ENCODE data around the gene SERPINE1.

SERPINE1 gene

GRCh38 chr7:101151908-101152651 lies 25.2 kb downstream of the SERPINE1 start:
- FAIRE-seq (no peak), DNase-seq (ENCODE audit: insufficient read length, low spot score) (no peak)

GRCh38 chr7:101153969-101154692 lies 27.2 kb downstream of the SERPINE1 start, which contains the start of gene AP1S1:
Gene AP1S1 (plus strand): TSS chr7:101154476. CDS start chr7:101154515, 39 bp downstream.
- DNase-seq (ENCODE audit: insufficient read length, low spot score): peak; percentile 85
- no peak for FAIRE-seq

- DNase-seq (ENCODE audit: insufficient read length, low spot score) (no peak), FAIRE-seq (no peak)
Measured at GRCh38 chr7:101154693-101155102, 27.8 kb downstream of the SERPINE1 start.

GRCh38 chr7:101155303-101155702 lies 28.4 kb downstream of the SERPINE1 start:
- no peak for DNase-seq (ENCODE audit: insufficient read length, low spot score)
- FAIRE-seq: no peak

GRCh38 chr7:101156277-101156676 lies 29.4 kb downstream of the SERPINE1 start:
- no peak for DNase-seq (ENCODE audit: insufficient read length, low spot score)
- FAIRE-seq: no peak

- no peak for DNase-seq (ENCODE audit: insufficient read length, low spot score)
- FAIRE-seq: no peak
Measured at GRCh38 chr7:101156866-101157589, 30.1 kb downstream of the SERPINE1 start.

- no peak for DNase-seq (ENCODE audit: insufficient read length, low spot score)
- peak; percentile 48 for FAIRE-seq
Measured at GRCh38 chr7:101159696-101160674, 33.1 kb downstream of the SERPINE1 start.

- DNase-seq (ENCODE audit: insufficient read length, low spot score): no peak
- no peak for FAIRE-seq
Measured at GRCh38 chr7:101160910-101161309, 34.0 kb downstream of the SERPINE1 start.

GRCh38 chr7:101161692-101162471 lies 35.0 kb downstream of the SERPINE1 start:
- FAIRE-seq (no peak), DNase-seq (ENCODE audit: insufficient read length, low spot score) (no peak)

GRCh38 chr7:101162551-101163278 lies 35.8 kb downstream of the SERPINE1 start:
- DNase-seq (ENCODE audit: insufficient read length, low spot score): no peak
- peak; percentile 33 for FAIRE-seq

- FAIRE-seq (no peak), DNase-seq (ENCODE audit: insufficient read length, low spot score) (no peak)
Measured at GRCh38 chr7:101163279-101164070, 36.6 kb downstream of the SERPINE1 start.

GRCh38 chr7:101164071-101164840 lies 37.4 kb downstream of the SERPINE1 start:
- FAIRE-seq: no peak
- DNase-seq (ENCODE audit: insufficient read length, low spot score): no peak

- peak; percentile 69 for DNase-seq (ENCODE audit: insufficient read length, low spot score)
- FAIRE-seq: no peak
Measured at GRCh38 chr7:101165075-101165957, 38.4 kb downstream of the SERPINE1 start, which contains the start of gene VGF. Gene VGF (minus strand): TSS chr7:101165569. CDS start chr7:101164843, 726 bp downstream.

GRCh38 chr7:101165958-101166647 lies 39.2 kb downstream of the SERPINE1 start:
- FAIRE-seq: no peak
- DNase-seq (ENCODE audit: insufficient read length, low spot score): no peak

- DNase-seq (ENCODE audit: insufficient read length, low spot score): no peak
- no peak for FAIRE-seq
Measured at GRCh38 chr7:101166648-101166908, 39.7 kb downstream of the SERPINE1 start.

All from HTR-8/SVneo (cell line).